ENCODE data around the gene PRKG1.
"Not testable (repeated sequence)": the region's sequence is repeated elsewhere in the genome, so short reads cannot be mapped to it uniquely, and the experiment has no call there.

Gene PRKG1

GRCh38 chr10:51397695-51398094, 323.4 kb downstream of the PRKG1 start:
- DNase-seq = no peak

- DNase-seq = no peak
These were observed 325.6 kb downstream of the PRKG1 start for GRCh38 chr10:51399840-51400239.

- DNase-seq = no peak
These were observed 326.3 kb downstream of the PRKG1 start for GRCh38 chr10:51400392-51401096.

- DNase-seq = no peak
These were observed 329.2 kb downstream of the PRKG1 start for GRCh38 chr10:51403521-51403920.

GRCh38 chr10:51405580-51406351, 331.5 kb downstream of the PRKG1 start:
- DNase-seq = no peak

GRCh38 chr10:51406581-51406980, 332.3 kb downstream of the PRKG1 start:
- DNase-seq = no peak

GRCh38 chr10:51416494-51416893, 342.2 kb downstream of the PRKG1 start:
- DNase-seq = no peak

GRCh38 chr10:51419196-51420093, 345.2 kb downstream of the PRKG1 start:
- DNase-seq = no peak

GRCh38 chr10:51421853-51422252, 347.6 kb downstream of the PRKG1 start:
- DNase-seq = no peak

GRCh38 chr10:51422311-51423120, 348.2 kb downstream of the PRKG1 start:
- DNase-seq = no peak

- no peak for DNase-seq
These were observed 348.8 kb downstream of the PRKG1 start for GRCh38 chr10:51423121-51423452.

GRCh38 chr10:51425431-51425830, 351.1 kb downstream of the PRKG1 start:
- no peak for DNase-seq

- no peak for DNase-seq
These were observed 353.5 kb downstream of the PRKG1 start for GRCh38 chr10:51427758-51428157.

GRCh38 chr10:51430506-51430905, 356.2 kb downstream of the PRKG1 start:
- no peak for DNase-seq

GRCh38 chr10:51433949-51434475, 359.7 kb downstream of the PRKG1 start:
- peak in 1 of 2 experiments; percentile 5 for DNase-seq

- DNase-seq = no peak
These were observed 362.5 kb downstream of the PRKG1 start for GRCh38 chr10:51436805-51437204.

GRCh38 chr10:51439645-51440044, 365.4 kb downstream of the PRKG1 start:
- no peak for DNase-seq

GRCh38 chr10:51445588-51445987, 371.3 kb downstream of the PRKG1 start:
- DNase-seq = no peak

- DNase-seq = no peak
These were observed 372.8 kb downstream of the PRKG1 start for GRCh38 chr10:51447119-51447518.

- not testable (repeated sequence) for DNase-seq
These were observed 381.5 kb downstream of the PRKG1 start for GRCh38 chr10:51455762-51456161.

- no peak for DNase-seq
These were observed 385.2 kb downstream of the PRKG1 start for GRCh38 chr10:51459476-51459875.

GRCh38 chr10:51462076-51462779, 387.9 kb downstream of the PRKG1 start:
- no peak for DNase-seq
